K562 (cell line): ENCODE results near the gene TBX3. TPM values are rescaled to one million over a fixed set of nuclear protein-coding genes. Genes with fewer than 3 reads are reported as not detected.

Source experiments
- ATAC-seq: fragments of 200-7000 bp; cut with Tn5 transposase; 3 replicates; pipeline ENCODE4 v1.9.1; 2020; ENCODE audit warnings: moderate library complexity
- BruUV-seq: library from RNA; stranded (reverse); fragments of 400-500 nt; replicated peaks from 2 replicates; lab custom pipeline; 2021; lab: Mats Ljungman, UMichigan
- CTCF ChIA-PET: fragments of 300-600 bp; formaldehyde crosslinking; extraction: SDS; loops from one replicate; lab custom pipeline; 2021; ENCODE audit warnings: low intra/inter-chr PET ratio; lab: Yijun Ruan, JAX
- POLR2A ChIA-PET: fragments of 300-600, 350-650 bp; sonication (Branson Sonifier 250); formaldehyde crosslinking; extraction: SDS; loops from one replicate; lab custom pipeline; 2021; ENCODE audit warnings: antibody characterized with exemption, inconsistent platforms; lab: Yijun Ruan, JAX
- DNase-seq, 4 experiments: peaks; one replicate each; pipeline versions ENCODE4 v3.0.0 to v3.0.0-alpha.2; 2011 to 2018; ENCODE audit warnings: low spot score in 3 of 4, mixed read lengths in 3 of 4; ENCODE audit errors: extremely low read depth in 1 of 4
- FAIRE-seq: peaks from 2 replicates; lab custom pipeline; 2011; peaks lifted over from hg19 to GRCh38; lab: Jason Lieb, UNC
- H2AFZ ChIP-seq: 2 replicates; pipeline ENCODE4 v1.6.0; 2011; ENCODE audit warnings: low read depth, low read length, control low read depth, inconsistent platforms
- H3K27ac ChIP-seq: fragments of 200-600 bp; 3 replicates; pipeline ENCODE4 v1.8.0; 2011; ENCODE audit warnings: low read depth, mild to moderate bottlenecking, control low read depth, inconsistent platforms, low read length, moderate library complexity, mixed read lengths; ENCODE audit errors: extremely low read depth
- H3K27me3 ChIP-seq, 2 experiments: fragments of 300-600 bp in 1 of 2; 2 replicates in 1 of 2; 3 replicates in 1 of 2; pipeline versions ENCODE4 v1.6.0 to v1.8.0; 2011; ENCODE audit warnings: inconsistent platforms in 2 of 2, low read length in 2 of 2, mild to moderate bottlenecking in 1 of 2, mixed read lengths in 1 of 2, moderate library complexity in 1 of 2; ENCODE audit not compliant: control insufficient read depth in 2 of 2, insufficient read depth in 2 of 2
- H3K36me3 ChIP-seq: fragments of 300-600 bp; 3 replicates; pipeline ENCODE4 v1.8.0; 2011; ENCODE audit warnings: mild to moderate bottlenecking, low read length, inconsistent platforms; ENCODE audit not compliant: control insufficient read depth, insufficient read depth
- H3K4me1 ChIP-seq, 2 experiments: fragments of 200-600 bp in 1 of 2; replicated peaks in 1 of 2; 2 replicates in 1 of 2; 3 replicates in 1 of 2; pipeline versions ENCODE4 v1.5.1 to v1.8.0; 2011; ENCODE audit warnings: inconsistent platforms in 2 of 2, low read length in 2 of 2, mild to moderate bottlenecking in 1 of 2, mixed read lengths in 1 of 2, moderate library complexity in 1 of 2; ENCODE audit not compliant: control insufficient read depth in 2 of 2, insufficient read depth in 2 of 2
- H3K4me2 ChIP-seq: 2 replicates; pipeline ENCODE4 v1.6.1; 2011; ENCODE audit warnings: low read length, control low read depth, inconsistent platforms, mixed read lengths; ENCODE audit not compliant: insufficient read depth
- H3K4me3 ChIP-seq: fragments of 200-600 bp; sonication (generic), shearing (Covaris generic); 2 replicates; pipeline ENCODE4 v1.5.1; 2016; ENCODE audit warnings: control low read depth, inconsistent platforms
- H3K79me2 ChIP-seq: fragments of 200-600 bp; 3 replicates; pipeline ENCODE4 v1.8.0; 2011; ENCODE audit warnings: low read length, inconsistent platforms; ENCODE audit not compliant: control insufficient read depth, insufficient read depth
- H3K9ac ChIP-seq, 2 experiments: 2 replicates each; pipeline versions ENCODE4 v1.6.0 to v1.6.1; 2011; ENCODE audit warnings: low read depth in 2 of 2, low read length in 2 of 2, control low read depth in 1 of 2, inconsistent platforms in 1 of 2, mild to moderate bottlenecking in 1 of 2, mixed read lengths in 1 of 2; ENCODE audit not compliant: insufficient read depth in 1 of 2
- H3K9me1 ChIP-seq: one replicate; pipeline ENCODE4 v1.6.0; 2011; ENCODE audit warnings: inconsistent platforms, mild to moderate bottlenecking, low read length, moderate library complexity; ENCODE audit not compliant: control insufficient read depth, insufficient read depth
- H3K9me3 ChIP-seq: replicated peaks from 2 replicates; pipeline ENCODE4 v1.5.1; 2011; ENCODE audit warnings: low read depth, low read length, inconsistent platforms; ENCODE audit not compliant: control insufficient read depth, insufficient read depth
- H4K20me1 ChIP-seq: replicated peaks from 2 replicates; pipeline ENCODE4 v1.6.1; 2011; ENCODE audit warnings: low read length, inconsistent platforms, mixed read lengths; ENCODE audit not compliant: control insufficient read depth, insufficient read depth
- EZH2 ChIP-seq: IDR thresholded peaks from 2 replicates; pipeline ENCODE4 v1.6.1; 2012; ENCODE audit warnings: low read depth, mild to moderate bottlenecking, inconsistent platforms, low read length, borderline replicate concordance
- FOXM1 ChIP-seq, 2 experiments: fragments of 450-650 bp in 1 of 2; sonication (generic) in 1 of 2; formaldehyde crosslinking in 1 of 2; IDR thresholded peaks; 2 replicates each; pipeline versions ENCODE4 v1.6.1 to v1.9.0; 2017 to 2022; ENCODE audit warnings: low read depth in 2 of 2, mild to moderate bottlenecking in 2 of 2, missing genetic modification reagents in 1 of 2, moderate library complexity in 1 of 2
- MBD2 ChIP-seq: sonication (generic); IDR thresholded peaks from 2 replicates; pipeline ENCODE4 v1.6.1; 2016; ENCODE audit warnings: low read depth, borderline replicate concordance
- MCM2 ChIP-seq: fragments of 450-650 bp; IDR thresholded peaks from 2 replicates; pipeline ENCODE4 v1.6.1; 2017; ENCODE audit warnings: low read depth, mild to moderate bottlenecking
- NONO ChIP-seq, 2 experiments: fragments of 200-400 bp in 1 of 2; fragments of 450-650 bp in 1 of 2; formaldehyde crosslinking in 1 of 2; IDR thresholded peaks; 2 replicates each; pipeline ENCODE4 v1.6.1; 2017; ENCODE audit warnings: low read depth in 2 of 2, mild to moderate bottlenecking in 2 of 2, moderate library complexity in 2 of 2, low read length in 1 of 2
- SPI1 ChIP-seq: IDR thresholded peaks from 2 replicates; pipeline ENCODE4 v1.6.1; 2011; ENCODE audit warnings: low read depth, low read length, control low read depth, borderline replicate concordance
- SREBF1 ChIP-seq: fragments of 150-350 bp; IDR thresholded peaks from 2 replicates; pipeline ENCODE4 v1.6.1; 2014; ENCODE audit warnings: antibody characterized with exemption, low read depth, low read length, borderline replicate concordance
- WGBS: fragments of 100-300 bp; shearing (Covaris generic); methylation state at CpG from one replicate; pipeline ENCODE4 v1.1.6; 2016; ENCODE audit warnings: low coverage, mixed read lengths; ENCODE audit not compliant: insufficient coverage; ENCODE audit errors: missing lambda C conversion rate; 5-methylcytosine and 5-hydroxymethylcytosine counted together
- in situ Hi-C: fragments of 300-500 bp; cut with MboI; formaldehyde crosslinking; loops from 4 replicates; pipeline ENCODE4 v1.15.0; 2018; ENCODE audit warnings: inconsistent platforms, mixed read lengths
- intact Hi-C: fragments of 100-400 bp; cut with micrococcal nuclease; formaldehyde crosslinking; loops from 2 replicates; pipeline ENCODE4 v1.14.2; 2022
- polyA plus RNA-seq, 8 experiments: library from polyadenylated mRNA; depleted of rRNA in 4 of 8; stranded (reverse) in 5 of 8; unstranded in 3 of 8; fragments of >200 nt; fragmentation: Nextera tagmentation in 2 of 8; fragmentation: Illumina TruSeq in 1 of 8; extraction: Ambion mirVana in 2 of 8; extraction: Trizol in 1 of 8; gene quantifications; 2 replicates each; pipeline versions ENCODE4 v1.2.1 to v1.2.3, GENCODE V29; 2011 to 2014; ENCODE audit warnings: inconsistent platforms in 1 of 8, missing spikeins in 1 of 8
- total RNA-seq, 7 experiments: library from RNA; depleted of rRNA in 6 of 7; stranded (reverse); fragments of >200 nt in 6 of 7; fragmentation: Illumina TruSeq in 2 of 7; extraction: Trizol in 2 of 7; gene quantifications; 2 replicates each; pipeline versions ENCODE4 v1.2.1 to v1.2.3, GENCODE V29; 2011 to 2021; ENCODE audit warnings: low replicate concordance in 1 of 7
- TF ChIP-seq, protein P1 (sequence below), 2 experiments: fragments of 450-650 bp; IDR thresholded peaks; 2 replicates each; pipeline ENCODE4 v1.6.1; 2018; ENCODE audit warnings: mild to moderate bottlenecking in 2 of 2, low read depth in 1 of 2; ENCODE audit not compliant: partially characterized antibody in 2 of 2
- TF ChIP-seq, protein P2 (sequence below): fragments of 250-450 bp; sonication (Bioruptor Pico); IDR thresholded peaks from 2 replicates; pipeline ENCODE4 v1.5.0; 2022; ENCODE audit warnings: mild to moderate bottlenecking
- TF ChIP-seq, protein P3 (sequence below): sonication (generic); IDR thresholded peaks from 2 replicates; pipeline ENCODE4 v1.6.1; 2016

Gene TBX3
- total and polyA plus RNA-seq, 9 of the 15 experiments (the other 6 are each of a cell fraction or from before 2014, with no cell fraction given) = 0.03 to 0.60 (median 0.19) TPM

DNA sequence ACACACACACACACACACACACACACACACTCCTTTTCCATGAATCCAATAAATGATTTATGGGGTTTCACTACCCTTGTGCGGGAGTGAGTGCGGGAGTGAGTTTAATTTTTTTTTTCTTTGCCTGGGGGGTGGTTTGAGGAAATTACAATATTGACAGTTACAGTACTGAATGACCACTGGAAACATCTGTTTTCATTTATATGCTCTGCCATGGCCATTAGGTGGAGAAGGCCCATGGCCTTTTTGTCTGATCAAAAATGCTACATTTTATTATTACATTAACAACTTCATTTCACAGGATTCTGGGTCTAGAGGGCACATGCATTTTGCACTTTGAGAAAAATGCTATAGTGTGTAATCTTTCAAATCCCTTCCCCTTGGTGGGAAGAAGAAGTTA, 5.9 kb downstream of the TBX3 start (continued):
- TF ChIP-seq, protein P1, sequence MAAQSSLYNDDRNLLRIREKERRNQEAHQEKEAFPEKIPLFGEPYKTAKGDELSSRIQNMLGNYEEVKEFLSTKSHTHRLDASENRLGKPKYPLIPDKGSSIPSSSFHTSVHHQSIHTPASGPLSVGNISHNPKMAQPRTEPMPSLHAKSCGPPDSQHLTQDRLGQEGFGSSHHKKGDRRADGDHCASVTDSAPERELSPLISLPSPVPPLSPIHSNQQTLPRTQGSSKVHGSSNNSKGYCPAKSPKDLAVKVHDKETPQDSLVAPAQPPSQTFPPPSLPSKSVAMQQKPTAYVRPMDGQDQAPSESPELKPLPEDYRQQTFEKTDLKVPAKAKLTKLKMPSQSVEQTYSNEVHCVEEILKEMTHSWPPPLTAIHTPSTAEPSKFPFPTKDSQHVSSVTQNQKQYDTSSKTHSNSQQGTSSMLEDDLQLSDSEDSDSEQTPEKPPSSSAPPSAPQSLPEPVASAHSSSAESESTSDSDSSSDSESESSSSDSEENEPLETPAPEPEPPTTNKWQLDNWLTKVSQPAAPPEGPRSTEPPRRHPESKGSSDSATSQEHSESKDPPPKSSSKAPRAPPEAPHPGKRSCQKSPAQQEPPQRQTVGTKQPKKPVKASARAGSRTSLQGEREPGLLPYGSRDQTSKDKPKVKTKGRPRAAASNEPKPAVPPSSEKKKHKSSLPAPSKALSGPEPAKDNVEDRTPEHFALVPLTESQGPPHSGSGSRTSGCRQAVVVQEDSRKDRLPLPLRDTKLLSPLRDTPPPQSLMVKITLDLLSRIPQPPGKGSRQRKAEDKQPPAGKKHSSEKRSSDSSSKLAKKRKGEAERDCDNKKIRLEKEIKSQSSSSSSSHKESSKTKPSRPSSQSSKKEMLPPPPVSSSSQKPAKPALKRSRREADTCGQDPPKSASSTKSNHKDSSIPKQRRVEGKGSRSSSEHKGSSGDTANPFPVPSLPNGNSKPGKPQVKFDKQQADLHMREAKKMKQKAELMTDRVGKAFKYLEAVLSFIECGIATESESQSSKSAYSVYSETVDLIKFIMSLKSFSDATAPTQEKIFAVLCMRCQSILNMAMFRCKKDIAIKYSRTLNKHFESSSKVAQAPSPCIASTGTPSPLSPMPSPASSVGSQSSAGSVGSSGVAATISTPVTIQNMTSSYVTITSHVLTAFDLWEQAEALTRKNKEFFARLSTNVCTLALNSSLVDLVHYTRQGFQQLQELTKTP (IDR thresholded peaks at IDR 0.05; ENCODE audit: low read depth in 1 of 2, partially characterized antibody in 2 of 2) = no peak
- TF ChIP-seq, all 486 proteins: peak for 0

DNA sequence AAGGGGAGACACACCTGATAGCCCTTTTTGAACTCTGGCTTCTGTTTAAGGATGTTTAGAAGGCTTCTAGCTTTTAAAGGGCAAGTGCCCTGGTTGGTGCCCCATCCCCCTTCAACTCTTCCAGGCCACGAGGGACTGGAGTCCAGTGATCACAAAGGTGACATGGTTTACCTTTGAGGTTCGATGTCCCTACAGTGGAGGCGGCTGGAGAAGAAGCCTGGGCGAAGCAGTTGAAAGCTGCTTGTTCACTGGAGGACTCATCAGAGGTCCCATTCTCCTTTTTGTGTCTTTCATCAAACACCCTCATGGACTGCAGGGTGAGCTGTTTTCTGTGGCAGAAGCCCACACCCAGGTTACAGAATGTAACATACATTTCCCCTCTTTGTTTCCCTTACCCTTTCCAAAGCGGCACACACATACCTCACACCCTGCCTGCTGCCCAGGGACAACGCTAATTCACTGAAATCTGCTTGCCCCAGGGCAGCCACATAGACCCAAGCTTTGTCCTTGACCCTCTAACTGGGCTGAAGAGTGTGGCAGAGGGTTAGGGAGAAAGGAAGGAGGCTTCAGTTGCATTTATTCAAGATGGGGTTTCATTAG, 7.7 kb downstream of the TBX3 start:
- ChIA-PET CTCF (no interaction called here), POLR2A (interaction anchor here (0.6 to 1.3 kb wide), 2 partner anchors 14 to 1231 kb away, joined by 3 to 4 read pairs; no protein-coding TSS in a partner anchor)
- Histone ChIP-seq H3K27ac (no peak overlapping the region), H3K79me2 (no peaks in the 10 kb centered on the region), H4K20me1 (no peaks in the 10 kb centered on the region; the same call in 1 of the 2 replicates), H3K9me3 (no peaks in the 10 kb centered on the region), H2AFZ (no peak overlapping the region), H3K27me3 (peaks cover 25 to 49% of the 10 kb centered on the region in 2 experiments), H3K4me2 (no peak overlapping the region), H3K36me3 (no peaks in the 10 kb centered on the region), H3K9ac (no peak overlapping the region), H3K4me1 (peaks cover 0 to 5% of the 10 kb centered on the region in 2 experiments; a peak in 1 of 5 replicates), H3K4me3 (no peak overlapping the region), H3K9me1 (no peaks in the 10 kb centered on the region)
- WGBS = 6% methylated on average over 6 of the region's 6 CpGs
- BruUV-seq = no TSS peak
- in situ Hi-C loops = no loop called here
- ATAC-seq = no peak
- TF ChIP-seq MBD2 = no peak
- TF ChIP-seq FOXM1 (IDR thresholded peaks at IDR 0.05; ENCODE audit: low read depth) = no peak
- TF ChIP-seq FOXM1 (CRISPR knock-in tag; IDR thresholded peaks at IDR 0.05; ENCODE audit: low read depth) = no peak
- TF ChIP-seq, protein P2, sequence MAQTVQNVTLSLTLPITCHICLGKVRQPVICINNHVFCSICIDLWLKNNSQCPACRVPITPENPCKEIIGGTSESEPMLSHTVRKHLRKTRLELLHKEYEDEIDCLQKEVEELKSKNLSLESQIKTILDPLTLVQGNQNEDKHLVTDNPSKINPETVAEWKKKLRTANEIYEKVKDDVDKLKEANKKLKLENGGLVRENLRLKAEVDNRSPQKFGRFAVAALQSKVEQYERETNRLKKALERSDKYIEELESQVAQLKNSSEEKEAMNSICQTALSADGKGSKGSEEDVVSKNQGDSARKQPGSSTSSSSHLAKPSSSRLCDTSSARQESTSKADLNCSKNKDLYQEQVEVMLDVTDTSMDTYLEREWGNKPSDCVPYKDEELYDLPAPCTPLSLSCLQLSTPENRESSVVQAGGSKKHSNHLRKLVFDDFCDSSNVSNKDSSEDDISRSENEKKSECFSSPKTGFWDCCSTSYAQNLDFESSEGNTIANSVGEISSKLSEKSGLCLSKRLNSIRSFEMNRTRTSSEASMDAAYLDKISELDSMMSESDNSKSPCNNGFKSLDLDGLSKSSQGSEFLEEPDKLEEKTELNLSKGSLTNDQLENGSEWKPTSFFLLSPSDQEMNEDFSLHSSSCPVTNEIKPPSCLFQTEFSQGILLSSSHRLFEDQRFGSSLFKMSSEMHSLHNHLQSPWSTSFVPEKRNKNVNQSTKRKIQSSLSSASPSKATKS (CRISPR knock-in tag) = no peak
- no peak for TF ChIP-seq EZH2
- no peak for TF ChIP-seq MCM2
- no peak for TF ChIP-seq SREBF1
- TF ChIP-seq SPI1 = no peak
- TF ChIP-seq NONO (IDR thresholded peaks at IDR 0.05; ENCODE audit: low read depth in 2 of 2, low read length in 1 of 2) = no peak
- TF ChIP-seq, protein P3, sequence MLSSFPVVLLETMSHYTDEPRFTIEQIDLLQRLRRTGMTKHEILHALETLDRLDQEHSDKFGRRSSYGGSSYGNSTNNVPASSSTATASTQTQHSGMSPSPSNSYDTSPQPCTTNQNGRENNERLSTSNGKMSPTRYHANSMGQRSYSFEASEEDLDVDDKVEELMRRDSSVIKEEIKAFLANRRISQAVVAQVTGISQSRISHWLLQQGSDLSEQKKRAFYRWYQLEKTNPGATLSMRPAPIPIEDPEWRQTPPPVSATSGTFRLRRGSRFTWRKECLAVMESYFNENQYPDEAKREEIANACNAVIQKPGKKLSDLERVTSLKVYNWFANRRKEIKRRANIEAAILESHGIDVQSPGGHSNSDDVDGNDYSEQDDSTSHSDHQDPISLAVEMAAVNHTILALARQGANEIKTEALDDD = no peak
- intact Hi-C loops = no loop called here
- DNase-seq = no peak
- no peak for FAIRE-seq
